H9 (cell line): ENCODE measurements around the gene MGAT2. TPM values are rescaled to one million over a fixed set of nuclear protein-coding genes. Genes with fewer than 3 reads are reported as not detected.

ENCODE experiments used
- DNase-seq: peaks from one replicate; pipeline ENCODE4 v3.0.0-alpha.2; 2017
- H2AFZ ChIP-seq: one replicate; pipeline ENCODE4 v1.6.1; 2013; ENCODE audit warnings: mild to moderate bottlenecking, low read length, control low read depth, moderate library complexity
- H2AK5ac ChIP-seq: 2 replicates; pipeline ENCODE4 v1.6.1; 2013; ENCODE audit warnings: low read length, control low read depth, mixed read lengths; ENCODE audit not compliant: insufficient read length
- H2BK120ac ChIP-seq: one replicate; pipeline ENCODE4 v1.6.1; 2013; ENCODE audit warnings: low read depth, mild to moderate bottlenecking, low read length, control low read depth, inconsistent platforms; ENCODE audit not compliant: poor library complexity, severe bottlenecking
- H2BK12ac ChIP-seq: 2 replicates; pipeline ENCODE4 v1.6.1; 2013; ENCODE audit warnings: low read length, control low read depth, mixed read lengths, low read depth; ENCODE audit not compliant: insufficient read length
- H2BK15ac ChIP-seq: 2 replicates; pipeline ENCODE4 v1.6.1; 2013; ENCODE audit warnings: low read depth, low read length, control low read depth
- H2BK20ac ChIP-seq: one replicate; pipeline ENCODE4 v1.6.1; 2013; ENCODE audit warnings: low read depth, mild to moderate bottlenecking, low read length, control low read depth, inconsistent platforms; ENCODE audit not compliant: poor library complexity, severe bottlenecking
- H2BK5ac ChIP-seq: 2 replicates; pipeline ENCODE4 v1.6.1; 2013; ENCODE audit warnings: low read length, control low read depth, mixed read lengths; ENCODE audit not compliant: insufficient read length
- H3K14ac ChIP-seq: 2 replicates; pipeline ENCODE4 v1.6.1; 2013; ENCODE audit warnings: low read length, control low read depth; ENCODE audit not compliant: insufficient read depth
- H3K18ac ChIP-seq: 2 replicates; pipeline ENCODE4 v1.6.1; 2013; ENCODE audit warnings: low read depth, mild to moderate bottlenecking, mixed read lengths, low read length, control low read depth; ENCODE audit not compliant: insufficient read length
- H3K23ac ChIP-seq: 2 replicates; pipeline ENCODE4 v1.6.1; 2013; ENCODE audit warnings: low read length, control low read depth, mixed read lengths, low read depth; ENCODE audit not compliant: insufficient read length
- H3K23me2 ChIP-seq: 2 replicates; pipeline ENCODE4 v1.6.1; 2013; ENCODE audit warnings: low read depth, mild to moderate bottlenecking, mixed read lengths, low read length, control low read depth; ENCODE audit not compliant: insufficient read length, poor library complexity, severe bottlenecking
- H3K27ac ChIP-seq: 2 replicates; pipeline ENCODE4 v1.5.1; 2013; ENCODE audit warnings: low read length, control low read depth, mixed read lengths, low read depth; ENCODE audit not compliant: insufficient read length
- H3K27me3 ChIP-seq: 2 replicates; pipeline ENCODE4 v1.6.1; 2013; ENCODE audit warnings: low read length, control low read depth, inconsistent platforms; ENCODE audit not compliant: insufficient read depth
- H3K4ac ChIP-seq: 2 replicates; pipeline ENCODE4 v1.6.1; 2013; ENCODE audit warnings: low read depth, mild to moderate bottlenecking, control low read depth, inconsistent platforms, low read length, moderate library complexity
- H3K4me1 ChIP-seq: 2 replicates; pipeline ENCODE4 v1.6.1; 2013; ENCODE audit warnings: low read length, control low read depth, inconsistent platforms; ENCODE audit not compliant: insufficient read depth
- H3K4me2 ChIP-seq: 2 replicates; pipeline ENCODE4 v1.6.1; 2013; ENCODE audit warnings: low read length, control low read depth, mixed read lengths; ENCODE audit not compliant: insufficient read length, insufficient read depth
- H3K56ac ChIP-seq: 2 replicates; pipeline ENCODE4 v1.6.1; 2013; ENCODE audit warnings: low read depth, mild to moderate bottlenecking, mixed read lengths, low read length, control low read depth; ENCODE audit not compliant: insufficient read length
- H3K79me1 ChIP-seq: 2 replicates; pipeline ENCODE4 v1.6.1; 2013; ENCODE audit warnings: low read depth, mild to moderate bottlenecking, moderate library complexity, low read length, control low read depth, inconsistent platforms; ENCODE audit not compliant: insufficient read depth, poor library complexity, severe bottlenecking
- H3K79me2 ChIP-seq: 2 replicates; pipeline ENCODE4 v1.6.1; 2013; ENCODE audit warnings: low read length, control low read depth, inconsistent platforms; ENCODE audit not compliant: insufficient read depth
- H3K9ac ChIP-seq: 2 replicates; pipeline ENCODE4 v1.6.1; 2013; ENCODE audit warnings: low read length, control low read depth, mixed read lengths; ENCODE audit not compliant: insufficient read length; ENCODE audit errors: extremely low read depth
- H3K9me3 ChIP-seq: one replicate; pipeline ENCODE4 v1.6.1; 2013; ENCODE audit warnings: low read depth, low read length, inconsistent platforms; ENCODE audit not compliant: control insufficient read depth
- H3T11ph ChIP-seq: one replicate; pipeline ENCODE4 v1.6.1; 2013; ENCODE audit warnings: mild to moderate bottlenecking, low read length, control low read depth, inconsistent platforms
- H4K20me1 ChIP-seq: one replicate; pipeline ENCODE4 v1.6.1; 2013; ENCODE audit not compliant: control insufficient read depth, insufficient read length, insufficient read depth
- H4K5ac ChIP-seq: 2 replicates; pipeline ENCODE4 v1.6.1; 2013; ENCODE audit warnings: low read depth, mild to moderate bottlenecking, mixed read lengths, low read length, control low read depth; ENCODE audit not compliant: insufficient read length
- H4K8ac ChIP-seq: replicated peaks from 2 replicates; pipeline ENCODE4 v1.6.1; 2013; ENCODE audit warnings: low read length, control low read depth, mixed read lengths, low read depth; ENCODE audit not compliant: insufficient read length
- H4K91ac ChIP-seq: 2 replicates; pipeline ENCODE4 v1.6.1; 2013; ENCODE audit warnings: low read depth, mild to moderate bottlenecking, moderate library complexity, mixed read lengths, low read length, control low read depth; ENCODE audit not compliant: insufficient read length
- H3K27ac Mint-ChIP-seq, 3 experiments: 2 replicates in 2 of 3; 3 replicates in 1 of 3; pipeline ENCODE4 v1.8.0; 2020 to 2021; ENCODE audit warnings: mixed read lengths in 3 of 3, mild to moderate bottlenecking in 1 of 3, moderate library complexity in 1 of 3
- H3K27me3 Mint-ChIP-seq: 2 replicates; pipeline ENCODE4 v1.8.0; 2021; ENCODE audit warnings: low read depth, mild to moderate bottlenecking, moderate library complexity, mixed read lengths
- H3K36me3 Mint-ChIP-seq, 3 experiments: 2 replicates in 2 of 3; 3 replicates in 1 of 3; pipeline ENCODE4 v1.8.0; 2020 to 2021; ENCODE audit warnings: low read depth in 3 of 3, mixed read lengths in 3 of 3; ENCODE audit not compliant: insufficient read depth in 1 of 3
- H3K4me1 Mint-ChIP-seq, 2 experiments: 2 replicates each; pipeline ENCODE4 v1.8.0; 2020; ENCODE audit warnings: mixed read lengths in 2 of 2
- H3K4me3 Mint-ChIP-seq, 2 experiments: 2 replicates in 1 of 2; 3 replicates in 1 of 2; pipeline ENCODE4 v1.8.0; 2020 to 2021; ENCODE audit warnings: mild to moderate bottlenecking in 2 of 2, mixed read lengths in 2 of 2, moderate library complexity in 1 of 2
- H3K9me3 Mint-ChIP-seq, 2 experiments: 2 replicates in 1 of 2; 3 replicates in 1 of 2; pipeline ENCODE4 v1.8.0; 2020; ENCODE audit warnings: mild to moderate bottlenecking in 2 of 2, mixed read lengths in 2 of 2, moderate library complexity in 1 of 2
- WGBS: extraction: QIAGEN DNeasy Blood & Tissue Kit; methylation state at CpG from one replicate; pipeline ENCODE4 v1.1.7; 2013; ENCODE audit warnings: missing lambda C conversion rate, low lambda C conversion rate, mixed read lengths; ENCODE audit not compliant: insufficient read length; ENCODE audit errors: extremely low coverage; 5-methylcytosine and 5-hydroxymethylcytosine counted together
- total RNA-seq: library from RNA; stranded (reverse); gene quantifications from 2 replicates; pipeline ENCODE4 v1.2.1, GENCODE V29; 2021
- TF ChIP-seq, protein P1 (sequence below): fragments of 200-600 bp; sonication (generic); conservative IDR thresholded peaks from 3 replicates; pipeline ENCODE4 v1.8.0; 2021; ENCODE audit warnings: antibody characterized with exemption, mild to moderate bottlenecking

MGAT2 gene
- total RNA-seq, 1 experiment from 2014 or later, result 24.5 TPM

DNA sequence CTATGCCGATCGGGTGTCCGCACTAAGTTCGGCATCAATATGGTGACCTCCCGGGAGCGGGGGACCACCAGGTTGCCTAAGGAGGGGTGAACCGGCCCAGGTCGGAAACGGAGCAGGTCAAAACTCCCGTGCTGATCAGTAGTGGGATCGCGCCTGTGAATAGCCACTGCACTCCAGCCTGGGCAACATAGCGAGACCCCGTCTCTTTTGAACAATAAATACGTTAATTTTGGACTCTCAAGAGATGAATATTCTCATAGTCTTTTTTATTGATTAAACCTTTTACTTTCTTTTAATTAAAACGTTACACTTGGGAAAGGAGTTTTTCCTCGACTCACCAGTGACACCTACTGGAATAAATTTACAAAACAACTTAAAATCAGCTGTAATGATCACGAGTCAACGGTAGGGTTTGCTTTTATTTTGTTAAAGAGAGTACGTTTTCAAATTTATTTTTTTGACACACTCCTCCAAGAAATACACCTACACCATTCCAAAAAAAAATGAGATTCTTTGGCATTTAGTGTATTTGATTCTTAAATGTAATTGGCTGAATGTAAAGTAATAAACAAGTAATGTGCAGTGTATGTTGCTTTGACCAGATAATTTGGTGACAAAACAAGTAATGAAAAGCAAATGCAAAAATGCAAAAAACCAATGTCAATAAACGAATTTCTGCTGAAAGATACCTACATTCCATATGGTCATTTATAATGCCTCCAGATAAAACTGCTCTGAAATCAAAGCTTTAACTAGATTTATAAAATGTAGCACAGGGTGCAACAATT is 33.7 kb upstream of the MGAT2 start:
- Histone ChIP-seq H2BK20ac (no peak overlapping the region), H4K5ac (no peak overlapping the region), H2BK120ac (no peak overlapping the region), H2BK12ac (no peak overlapping the region), H4K20me1 (no peaks in the 10 kb centered on the region), H3K23me2 (peaks cover 11% of the 10 kb centered on the region), H3K4me2 (no peak overlapping the region), H2BK5ac (no peak overlapping the region), H4K91ac (no peak overlapping the region), H4K8ac (no peak overlapping the region), H3K14ac (no peak overlapping the region), H3K4me1 (peaks cover 5% of the 10 kb centered on the region; the same call in 1 of the 2 replicates), H3K27ac (no peak overlapping the region), H3T11ph (no peak overlapping the region), H3K18ac (no peak overlapping the region), H3K79me1 (peaks cover 7% of the 10 kb centered on the region), H2AK5ac (no peak overlapping the region), H3K23ac (no peak overlapping the region), H2AFZ (no peak overlapping the region), H3K4ac (no peak overlapping the region), H3K79me2 (peaks cover 24% of the 10 kb centered on the region), H2BK15ac (no peak overlapping the region), H3K9ac (no peak overlapping the region), H3K56ac (no peak overlapping the region), H3K9me3 (no peaks in the 10 kb centered on the region), H3K27me3 (no peaks in the 10 kb centered on the region)
- H3K27ac Mint-ChIP-seq, result peak overlapping the region in 2 of 3 experiments; percentile 96 to 99; a peak in 5 of 7 replicates
- TF ChIP-seq, protein P1, sequence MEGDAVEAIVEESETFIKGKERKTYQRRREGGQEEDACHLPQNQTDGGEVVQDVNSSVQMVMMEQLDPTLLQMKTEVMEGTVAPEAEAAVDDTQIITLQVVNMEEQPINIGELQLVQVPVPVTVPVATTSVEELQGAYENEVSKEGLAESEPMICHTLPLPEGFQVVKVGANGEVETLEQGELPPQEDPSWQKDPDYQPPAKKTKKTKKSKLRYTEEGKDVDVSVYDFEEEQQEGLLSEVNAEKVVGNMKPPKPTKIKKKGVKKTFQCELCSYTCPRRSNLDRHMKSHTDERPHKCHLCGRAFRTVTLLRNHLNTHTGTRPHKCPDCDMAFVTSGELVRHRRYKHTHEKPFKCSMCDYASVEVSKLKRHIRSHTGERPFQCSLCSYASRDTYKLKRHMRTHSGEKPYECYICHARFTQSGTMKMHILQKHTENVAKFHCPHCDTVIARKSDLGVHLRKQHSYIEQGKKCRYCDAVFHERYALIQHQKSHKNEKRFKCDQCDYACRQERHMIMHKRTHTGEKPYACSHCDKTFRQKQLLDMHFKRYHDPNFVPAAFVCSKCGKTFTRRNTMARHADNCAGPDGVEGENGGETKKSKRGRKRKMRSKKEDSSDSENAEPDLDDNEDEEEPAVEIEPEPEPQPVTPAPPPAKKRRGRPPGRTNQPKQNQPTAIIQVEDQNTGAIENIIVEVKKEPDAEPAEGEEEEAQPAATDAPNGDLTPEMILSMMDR, result peak; percentile 94
- no CpG with 5 or more reads among the region's 21 CpGs for WGBS
- peaks cover 3% of the 10 kb centered on the region; the same call in 1 of the 2 replicates for H3K27me3 Mint-ChIP-seq
- no peak for DNase-seq
- peaks cover 25 to 29% of the 10 kb centered on the region in 2 experiments for H3K4me1 Mint-ChIP-seq
- peak overlapping the region; percentile 89 to 95 for H3K4me3 Mint-ChIP-seq
- H3K36me3 Mint-ChIP-seq, result peaks cover 43 to 44% (median 43%) of the 10 kb centered on the region in 3 experiments
- H3K9me3 Mint-ChIP-seq, result no peaks in the 10 kb centered on the region
